Activated gamma-delta T cell treated with Interleukin-2 at 50 U/mL for 16 hours (primary cell): ENCODE measurements around the gene TMX4.
"Not testable (repeated sequence)": the region's sequence is repeated elsewhere in the genome, so short reads cannot be mapped to it uniquely, and the experiment has no call there.

Source experiments
- DNase-seq: peaks from one replicate; pipeline ENCODE4 v3.0.0-alpha.2; 2020

Gene TMX4

DNA sequence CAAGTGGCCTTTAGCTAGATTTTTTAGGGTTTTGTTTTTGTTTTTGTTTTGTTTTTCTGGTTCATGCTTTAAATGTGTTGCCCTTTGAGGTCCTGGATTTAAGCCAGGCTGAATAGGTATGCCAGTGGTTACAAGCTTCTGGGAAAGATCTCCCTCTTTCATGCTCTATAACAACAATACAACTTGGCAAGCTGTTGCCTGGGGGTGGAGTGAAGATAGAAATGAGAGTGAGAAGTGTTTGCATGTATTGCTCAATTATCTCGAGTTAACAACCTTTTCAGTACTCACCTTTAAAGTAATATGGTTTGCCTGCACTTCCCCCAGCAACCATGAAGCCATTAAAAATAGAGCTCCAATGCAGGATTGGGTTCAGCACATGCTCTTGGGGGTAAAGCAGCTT, 60.1 kb downstream of the TMX4 start:
- DNase-seq = no peak

- DNase-seq = not testable (repeated sequence)
Observed at GRCh38 chr20:7956561-7956960, 63.0 kb downstream of the TMX4 start.

DNA sequence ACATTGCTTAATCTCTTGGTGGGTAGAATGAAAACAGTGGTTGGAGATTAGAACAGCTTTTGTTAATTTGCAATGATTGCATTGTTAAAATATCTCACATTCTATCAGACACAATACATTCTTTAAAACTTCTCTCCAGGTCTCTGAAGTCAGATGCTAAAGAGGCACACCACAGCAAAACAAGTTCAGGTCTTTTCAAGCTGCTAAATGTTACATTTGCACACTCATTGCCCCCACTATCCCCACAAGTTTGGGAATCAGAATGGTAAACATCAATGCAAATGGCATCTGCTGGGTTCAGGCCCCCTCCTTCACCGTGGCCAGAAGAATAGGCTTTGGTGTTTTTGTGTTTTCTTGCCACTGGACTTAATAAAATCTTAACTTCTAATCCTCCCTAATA, 69.2 kb downstream of the TMX4 start:
- DNase-seq = no peak

GRCh38 chr20:7943891-7944290, 75.7 kb downstream of the TMX4 start:
- DNase-seq = no peak

GRCh38 chr20:7940341-7940740, 79.2 kb downstream of the TMX4 start, which contains the start of gene HAO1:
HAO1 (minus strand) TSS chr20:7940458; CDS start chr20:7940422, 36 bp downstream.
- DNase-seq = no peak

- DNase-seq = no peak
Observed at GRCh38 chr20:7939663-7940062, 79.9 kb downstream of the TMX4 start.

DNA sequence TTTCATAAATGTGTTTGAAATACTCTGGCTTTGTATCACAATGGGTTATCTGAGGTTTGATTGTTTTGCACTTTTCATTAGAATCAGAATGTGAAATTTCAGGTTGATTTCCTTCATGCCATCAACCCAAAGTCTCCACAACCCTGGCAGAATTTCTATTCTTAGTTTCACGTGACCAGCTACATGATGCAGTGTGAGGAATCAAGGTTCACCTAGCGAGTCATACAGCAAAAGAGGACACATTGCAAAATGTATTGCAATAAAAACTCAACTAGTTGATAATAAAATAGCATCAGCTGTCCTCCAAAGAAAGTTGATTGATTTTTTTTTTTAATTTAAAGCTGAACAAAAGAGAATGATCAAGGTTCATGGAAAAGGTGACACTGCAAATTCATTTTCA, 81.5 kb downstream of the TMX4 start:
- no peak for DNase-seq

GRCh38 chr20:7937328-7937727, 82.2 kb downstream of the TMX4 start:
- DNase-seq = no peak

- DNase-seq = no peak
Observed at GRCh38 chr20:7935027-7935551, 84.5 kb downstream of the TMX4 start.

- no peak for DNase-seq
Observed at GRCh38 chr20:7933346-7933745, 86.2 kb downstream of the TMX4 start.

- no peak for DNase-seq
Observed at GRCh38 chr20:7930343-7930742, 89.2 kb downstream of the TMX4 start.
